GM19023 (cell line): ENCODE results near the gene CDK5R1.
"Not testable (repeated sequence)": the region's sequence is repeated elsewhere in the genome, so short reads cannot be mapped to it uniquely, and the experiment has no call there.

Experiments
- ATAC-seq: cut with Tn5 transposase; IDR thresholded peaks from one replicate; pipeline ENCODE4 v1.9.1; 2021; ENCODE audit warnings: mild to moderate bottlenecking, moderate library complexity; ENCODE audit not compliant: unreplicated experiment

CDK5R1 gene

DNA sequence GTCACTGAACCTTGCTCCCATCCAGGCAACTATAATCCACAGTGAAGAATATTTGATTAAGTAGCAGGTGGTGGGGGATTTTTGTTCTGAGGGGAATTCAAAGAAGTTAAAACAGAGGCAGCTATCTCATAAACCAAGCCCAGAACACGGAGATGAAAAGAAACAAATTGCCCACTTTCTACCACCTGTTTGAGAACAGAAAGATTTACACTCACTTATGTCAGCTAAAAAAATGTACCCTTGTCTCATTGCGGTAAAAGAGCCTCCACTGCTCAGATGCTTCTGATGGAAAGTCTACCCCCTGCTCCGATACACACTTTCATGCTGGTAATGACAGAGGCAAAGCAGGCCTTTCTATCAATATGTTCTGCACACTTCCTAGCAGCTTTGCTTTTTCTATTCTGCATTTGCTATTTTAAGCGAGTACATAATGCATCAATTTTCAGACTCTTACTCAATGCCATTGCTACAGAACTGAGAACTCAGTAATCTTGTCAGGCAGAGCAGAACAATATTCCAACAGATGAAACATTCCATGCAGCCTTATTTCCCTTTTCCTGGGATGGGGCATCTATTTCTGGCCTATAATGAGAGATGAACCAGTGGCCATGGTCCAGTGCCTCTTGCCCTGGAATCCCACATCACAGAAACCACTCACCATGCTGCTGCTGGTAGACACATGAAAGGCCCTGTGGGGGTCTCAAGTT, 29.0 kb downstream of the CDK5R1 start:
- peak; percentile 49 for ATAC-seq

DNA sequence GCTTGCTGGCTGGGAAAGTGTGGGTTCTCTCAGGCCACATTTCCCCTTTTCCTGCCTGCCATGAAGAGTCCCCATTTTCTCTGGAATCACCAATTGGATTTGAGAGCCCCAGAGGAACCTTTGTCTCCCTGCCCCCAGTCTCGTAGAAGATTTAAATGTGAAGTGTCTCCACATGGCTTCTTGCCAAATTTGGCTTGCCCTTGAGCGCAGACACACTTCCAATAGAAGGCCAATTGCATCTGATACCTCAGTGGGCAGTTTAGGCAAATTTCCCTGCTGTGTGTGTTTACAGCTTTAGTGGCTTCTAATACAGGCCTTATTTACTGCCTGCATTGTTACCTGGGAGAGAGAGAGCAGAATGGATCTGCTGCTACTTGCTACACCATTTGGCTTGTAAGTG, 29.7 kb downstream of the CDK5R1 start:
- ATAC-seq, result no peak

DNA sequence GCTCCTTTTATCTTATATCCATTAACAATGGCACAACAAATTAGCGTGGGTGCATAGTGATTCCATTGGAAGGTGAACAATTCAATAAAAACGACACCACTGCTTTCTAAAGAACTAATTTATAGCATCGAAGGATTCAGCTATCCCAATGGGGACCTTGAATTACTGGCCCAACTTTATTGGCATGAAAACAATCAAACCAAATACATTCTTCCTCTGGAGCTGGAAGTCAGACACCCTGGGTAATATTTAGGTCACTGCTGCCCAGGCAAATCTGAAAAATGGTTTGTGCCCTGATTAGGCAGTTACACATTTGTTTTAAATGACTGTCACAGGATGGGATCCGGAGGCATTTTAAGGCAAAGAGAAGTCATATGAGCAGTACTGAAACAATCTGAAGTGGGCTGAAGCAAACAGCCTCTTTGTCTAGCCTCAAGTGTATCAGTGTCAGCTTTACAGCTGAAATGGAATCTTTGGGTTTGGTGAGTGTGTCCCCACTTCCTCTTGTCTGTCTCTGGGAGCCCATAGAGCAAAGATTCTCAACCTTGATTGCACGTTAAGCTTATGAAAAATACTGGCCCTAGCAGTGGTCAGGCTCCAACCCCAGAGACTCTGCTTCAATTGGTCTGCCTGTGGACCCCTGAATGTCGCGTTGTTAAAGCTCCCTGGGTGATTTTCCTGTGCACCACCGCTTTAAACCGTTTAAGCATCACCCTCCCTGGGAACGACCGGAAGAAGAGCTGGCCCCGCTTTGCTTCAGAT, 30.3 kb downstream of the CDK5R1 start:
- ATAC-seq, result no peak

DNA sequence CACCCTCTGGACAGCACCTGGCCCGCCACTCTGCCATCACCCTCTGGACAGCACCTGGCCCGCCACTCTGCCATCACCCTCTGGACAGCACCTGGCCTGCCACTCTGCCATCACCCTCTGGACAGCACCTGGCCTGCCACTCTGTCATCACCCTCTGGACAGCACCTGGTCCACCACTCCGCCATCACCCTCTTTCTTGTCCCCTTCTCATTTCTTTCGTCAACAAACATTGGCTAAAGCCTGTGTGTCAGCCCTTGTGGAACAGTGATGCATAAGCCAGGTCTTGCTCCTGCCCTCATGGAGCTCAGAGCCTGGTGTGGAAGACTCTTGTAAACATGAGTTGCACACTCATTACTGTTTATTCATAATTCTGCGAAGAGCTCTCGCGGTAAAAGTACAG, 31.2 kb downstream of the CDK5R1 start:
- ATAC-seq, result no peak

DNA sequence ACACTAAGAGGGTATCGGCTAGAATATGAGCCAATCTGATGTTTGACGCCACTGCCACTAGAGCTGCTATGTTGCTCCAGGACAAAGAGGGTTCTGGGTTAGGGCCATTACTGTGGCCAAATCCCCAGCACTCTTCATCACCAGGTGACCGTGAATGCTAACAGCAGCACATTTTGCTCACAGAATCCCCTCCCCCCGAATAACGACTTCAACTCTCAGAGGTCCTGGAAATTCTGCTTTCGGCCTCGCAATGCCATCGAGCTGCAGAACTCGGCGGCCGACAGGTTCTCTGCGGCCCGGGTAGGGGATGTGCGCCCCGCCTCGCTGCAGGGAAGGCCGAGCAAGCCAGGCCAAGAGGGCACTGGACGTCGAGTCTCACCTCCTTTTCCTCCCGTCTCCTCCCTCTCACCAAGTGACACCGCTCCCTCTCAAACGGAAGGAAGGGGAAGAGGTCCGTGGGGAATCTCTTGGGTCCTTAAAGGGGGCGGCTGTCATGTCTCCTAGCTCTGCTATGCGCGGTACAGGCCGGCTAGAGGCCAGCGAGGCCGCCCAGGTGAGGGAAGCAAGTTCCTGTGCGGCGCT, 31.9 kb downstream of the CDK5R1 start:
- ATAC-seq, result no peak

DNA sequence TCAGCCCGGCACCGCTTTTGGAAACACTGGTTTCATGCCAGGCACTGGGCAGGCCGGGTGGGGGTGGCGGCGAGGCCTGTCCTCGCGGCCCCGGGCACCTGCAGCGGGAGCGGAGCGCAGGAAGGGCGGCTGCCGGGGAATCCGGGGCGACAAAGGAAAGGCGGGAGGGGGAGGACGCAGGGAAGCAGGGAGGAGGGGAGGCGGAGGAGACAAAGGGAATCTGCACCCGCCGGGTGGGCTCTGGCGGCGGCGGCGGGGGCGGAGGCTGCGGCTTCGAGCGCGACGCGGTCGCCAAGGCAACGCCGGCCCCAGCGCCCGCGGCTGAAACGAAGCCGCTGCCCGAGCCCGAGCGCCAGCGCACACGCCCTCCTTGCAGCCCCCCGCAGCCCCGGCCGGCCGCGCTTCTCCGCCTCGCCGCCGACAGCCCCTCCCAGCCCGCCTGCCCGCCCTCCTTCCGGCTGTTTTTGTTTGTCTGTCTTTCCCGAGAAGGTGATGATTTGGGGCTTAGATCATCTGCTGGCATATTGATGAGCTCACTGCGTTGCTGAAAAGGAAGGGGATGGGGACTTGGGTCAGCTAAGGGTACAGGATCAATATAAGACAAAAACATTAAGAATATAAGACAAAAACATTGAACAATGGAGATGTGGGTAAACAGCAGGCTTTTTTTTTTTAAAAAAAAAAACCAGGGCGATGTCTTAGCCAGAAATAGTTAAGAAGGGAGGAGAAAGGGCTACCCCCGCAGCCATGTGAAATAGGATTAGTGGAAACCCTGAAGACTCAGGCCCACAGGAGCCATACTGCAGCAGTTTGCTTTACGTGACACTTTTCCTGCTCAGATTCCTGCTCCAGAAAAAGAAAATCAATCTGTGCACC, 32.7 kb downstream of the CDK5R1 start:
- no peak for ATAC-seq

DNA sequence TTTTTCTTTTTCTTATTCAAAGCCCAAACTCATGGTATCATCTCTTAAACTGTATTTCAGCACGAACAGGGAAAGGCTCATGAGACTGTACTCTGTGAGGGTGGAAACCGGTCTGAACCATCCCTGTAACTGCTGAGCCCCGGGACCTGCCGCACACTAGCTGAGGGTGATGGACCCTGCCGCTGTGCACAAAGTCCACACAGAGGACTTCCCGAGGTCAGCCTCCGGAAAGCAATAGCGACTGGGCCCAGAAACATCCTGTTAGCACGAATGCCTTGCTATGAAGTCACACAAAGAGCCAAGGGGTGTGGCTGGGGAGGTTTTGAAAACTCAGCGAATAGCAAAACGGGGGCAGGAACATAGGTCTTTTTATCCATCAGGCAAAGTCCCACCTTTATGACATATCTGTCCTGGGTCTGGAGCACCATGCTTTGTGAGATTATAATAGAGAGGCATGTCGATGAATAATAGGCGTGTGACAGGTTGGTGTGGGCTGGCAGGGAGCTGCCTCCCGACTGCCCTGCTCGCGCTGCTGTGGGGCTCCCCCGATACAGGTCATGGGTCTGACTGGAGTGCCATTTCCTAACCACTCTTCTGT, 33.4 kb downstream of the CDK5R1 start:
- ATAC-seq, result no peak

DNA sequence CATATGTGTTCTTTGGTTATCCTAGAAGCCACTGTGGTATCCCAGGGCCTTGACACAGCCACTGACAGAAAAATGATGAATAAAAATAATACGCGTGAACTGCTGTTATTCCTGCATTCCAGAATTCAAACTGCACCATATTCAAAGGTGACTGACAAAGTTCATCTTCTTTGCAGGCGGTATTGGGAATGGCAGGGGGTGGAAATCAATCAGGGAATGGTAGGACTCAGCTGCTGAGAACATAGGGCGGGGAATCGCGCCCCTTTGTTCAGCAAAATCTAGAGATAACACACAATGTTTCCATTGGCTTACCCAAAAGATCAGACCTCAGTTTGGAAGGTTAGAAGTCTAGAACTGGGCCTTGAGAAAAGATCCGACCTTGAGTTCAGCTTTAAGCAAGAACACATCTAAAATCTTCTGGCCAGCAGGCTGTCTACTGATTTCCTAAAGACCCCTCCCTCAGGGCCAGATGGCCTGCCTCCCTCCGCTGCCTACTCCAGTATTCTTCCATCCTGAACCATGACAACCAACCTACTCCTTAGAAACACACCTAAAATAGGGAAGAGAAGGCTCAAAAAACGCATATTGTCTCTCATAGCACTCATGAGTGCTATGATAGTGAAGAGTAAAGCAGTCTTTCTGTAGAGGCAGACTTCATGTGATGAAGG, 34.1 kb downstream of the CDK5R1 start:
- no peak for ATAC-seq

DNA sequence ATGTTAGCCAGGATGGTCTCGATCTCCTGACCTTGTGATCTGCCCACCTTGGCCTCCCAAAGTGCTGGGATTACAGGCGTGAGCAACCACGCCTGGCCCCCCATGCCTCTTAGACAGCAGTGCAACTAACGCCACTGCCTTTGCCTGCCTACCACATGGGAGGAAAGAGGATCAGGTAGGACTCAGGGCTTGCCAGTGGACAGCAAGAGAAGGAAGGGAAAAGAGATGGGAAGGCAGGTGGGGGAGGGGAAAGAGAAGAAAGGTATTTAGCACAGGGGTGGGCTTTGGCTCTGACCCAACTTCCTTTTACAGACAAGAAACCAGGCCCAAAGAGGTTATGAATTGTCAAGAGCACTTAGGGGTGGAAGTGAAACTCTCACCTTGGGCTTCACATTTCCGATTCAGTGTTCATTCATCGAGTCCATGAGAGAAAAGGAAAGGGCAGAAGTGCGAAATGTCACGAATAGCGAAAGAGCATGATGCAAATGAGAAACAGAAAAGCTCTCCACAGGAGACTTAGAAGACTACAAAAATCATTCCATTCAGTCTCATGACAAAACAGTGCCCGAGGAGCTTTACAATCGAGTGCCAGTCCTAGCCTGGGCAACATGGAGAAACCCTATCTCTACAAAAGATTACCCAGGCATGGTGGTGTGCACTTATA, 36.4 kb downstream of the CDK5R1 start:
- peak; percentile 62 for ATAC-seq

DNA sequence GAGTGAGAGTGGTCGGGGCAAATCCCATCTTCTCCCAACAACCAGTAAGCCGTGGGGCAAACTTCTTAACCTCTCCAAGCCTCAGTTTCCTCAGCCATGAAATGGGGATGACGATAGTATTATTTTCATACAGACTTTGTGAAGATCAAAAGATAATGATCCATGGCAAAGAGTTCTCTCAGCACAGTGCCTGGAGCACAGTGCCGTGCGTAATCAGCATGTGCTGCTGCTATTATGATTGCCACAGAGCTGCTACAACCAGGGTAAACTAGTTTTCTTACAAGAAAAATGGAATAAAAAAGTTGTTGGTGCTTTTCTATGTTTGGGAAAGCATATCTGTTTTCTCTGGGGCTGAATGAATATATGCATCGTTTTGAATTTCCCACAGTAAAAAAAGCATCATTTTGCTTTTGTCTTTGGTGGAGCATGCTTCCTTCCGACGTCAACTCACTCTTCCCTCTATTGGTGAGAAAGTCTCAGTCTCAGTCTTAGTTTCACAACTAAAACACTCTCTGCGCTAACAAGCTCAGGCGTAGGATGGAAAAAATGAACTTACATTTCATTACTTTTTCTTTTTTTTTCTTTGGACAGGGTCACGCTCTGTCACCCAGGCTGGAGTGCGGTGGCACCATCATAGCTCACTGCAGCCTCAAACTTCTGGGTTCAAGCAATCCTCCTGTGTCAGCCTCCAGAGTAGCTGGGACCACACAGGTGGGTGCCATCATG, 37.2 kb downstream of the CDK5R1 start:
- ATAC-seq, result peak; percentile 44

DNA sequence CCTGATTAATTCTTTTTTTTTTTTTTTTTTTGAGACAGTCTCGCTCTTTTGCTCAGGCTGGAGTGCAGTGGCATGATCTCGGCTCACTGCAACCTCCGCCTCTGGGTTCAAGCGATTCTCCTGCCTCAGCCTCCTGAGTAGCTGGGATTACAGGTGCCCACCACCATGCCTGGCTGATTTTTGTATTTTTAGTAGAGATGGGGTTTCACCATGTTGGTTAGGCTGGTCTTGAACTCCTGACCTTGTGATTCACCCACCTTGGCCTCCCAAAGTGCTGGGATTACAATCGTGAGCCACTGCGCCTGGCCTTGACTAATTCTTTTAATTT, 37.7 kb downstream of the CDK5R1 start:
- ATAC-seq, result not testable (repeated sequence)

DNA sequence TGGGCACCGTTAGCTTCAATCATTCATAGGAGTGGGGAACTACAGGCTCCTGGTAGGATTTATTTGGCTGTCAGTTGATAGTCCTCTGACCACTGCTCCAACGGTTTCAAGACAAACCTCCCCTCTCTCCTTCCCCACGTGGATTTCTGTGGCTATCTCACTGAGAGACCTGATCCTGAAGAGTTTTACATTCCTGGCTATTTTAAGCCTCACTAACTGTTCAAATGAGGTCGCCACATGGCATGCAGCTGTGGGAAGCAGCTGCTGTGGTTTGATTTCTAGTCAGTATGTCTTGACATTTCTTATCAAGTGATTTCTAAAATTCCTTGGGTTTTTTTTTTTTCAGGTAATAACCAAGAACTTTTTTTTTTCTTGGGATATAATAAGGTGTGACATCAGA, 38.3 kb downstream of the CDK5R1 start:
- no peak for ATAC-seq

DNA sequence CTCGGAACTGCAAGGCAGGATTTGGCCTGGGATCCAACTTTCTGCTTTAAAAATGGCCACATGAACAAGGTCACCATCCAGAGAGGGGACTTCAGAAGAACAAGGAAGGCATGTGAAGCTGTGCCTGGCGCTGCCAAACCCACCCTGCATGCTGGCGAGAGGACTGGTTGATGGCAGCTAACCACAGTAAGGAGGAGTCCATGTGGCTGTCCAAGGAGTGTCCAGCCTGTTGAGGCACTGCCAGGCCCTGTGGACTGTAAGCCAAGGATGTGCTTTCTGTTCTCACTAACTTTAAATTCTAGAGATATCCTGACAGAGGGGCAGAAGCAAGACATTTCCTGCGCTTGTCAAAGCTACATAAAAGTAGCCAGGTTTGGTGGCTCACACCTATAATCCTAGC, 40.4 kb downstream of the CDK5R1 start:
- ATAC-seq, result no peak

DNA sequence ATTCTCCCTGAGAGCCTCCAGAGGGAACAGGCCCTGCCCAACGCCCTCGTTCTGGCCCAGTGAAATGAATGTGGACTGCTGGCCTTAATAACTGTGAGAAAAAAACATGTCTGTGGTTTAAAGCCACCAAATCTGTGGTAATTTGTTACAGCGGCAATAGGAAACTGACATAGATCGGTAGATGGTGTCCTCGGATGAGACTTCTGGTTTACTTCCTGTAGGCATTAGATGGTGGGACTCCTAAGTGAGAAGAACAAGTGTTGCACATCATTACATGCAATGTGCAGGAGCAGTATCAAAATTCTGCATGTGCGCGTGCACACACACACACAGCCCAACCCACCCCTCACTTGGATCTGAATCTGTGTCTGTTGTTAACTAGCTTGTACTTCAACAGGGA, 42.0 kb downstream of the CDK5R1 start:
- no peak for ATAC-seq

DNA sequence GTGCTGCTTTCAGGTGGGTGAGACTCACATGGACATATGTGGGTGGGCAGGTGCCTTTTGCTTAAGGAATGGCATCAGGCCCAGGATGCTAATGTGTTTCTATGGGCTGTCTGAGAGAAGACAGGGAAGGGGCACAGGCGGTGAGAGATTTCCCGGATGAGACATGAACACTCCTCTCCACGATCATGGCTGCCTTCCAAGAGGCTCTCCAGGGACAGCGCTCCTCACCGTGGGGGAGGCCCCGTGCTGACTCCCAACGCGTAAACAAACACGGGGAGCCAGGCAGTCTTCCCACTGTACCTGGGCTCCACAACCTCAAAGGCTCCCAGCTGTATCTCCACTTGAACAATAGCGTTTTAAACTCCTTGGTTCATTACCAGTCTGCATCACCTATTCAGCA, 42.8 kb downstream of the CDK5R1 start:
- ATAC-seq, result no peak

DNA sequence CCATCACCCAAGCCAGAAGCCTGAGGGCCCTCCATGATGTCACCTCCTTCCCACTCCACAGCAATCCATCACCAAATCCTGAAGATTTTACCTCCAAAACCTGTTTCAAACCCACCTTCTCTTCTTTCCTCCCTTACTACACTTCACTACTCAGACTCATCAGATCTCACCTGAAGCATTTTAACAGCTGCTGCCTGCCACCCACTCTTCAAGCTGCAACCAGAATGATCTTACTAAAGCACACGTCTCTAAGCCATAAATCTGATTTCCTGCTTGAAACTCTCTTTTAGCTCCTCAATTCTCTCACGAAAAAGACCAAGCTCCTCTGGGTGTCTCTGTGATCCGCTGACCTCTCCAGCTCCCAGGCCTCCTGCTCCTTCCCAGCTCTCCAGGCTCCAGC, 46.5 kb downstream of the CDK5R1 start:
- ATAC-seq, result no peak

DNA sequence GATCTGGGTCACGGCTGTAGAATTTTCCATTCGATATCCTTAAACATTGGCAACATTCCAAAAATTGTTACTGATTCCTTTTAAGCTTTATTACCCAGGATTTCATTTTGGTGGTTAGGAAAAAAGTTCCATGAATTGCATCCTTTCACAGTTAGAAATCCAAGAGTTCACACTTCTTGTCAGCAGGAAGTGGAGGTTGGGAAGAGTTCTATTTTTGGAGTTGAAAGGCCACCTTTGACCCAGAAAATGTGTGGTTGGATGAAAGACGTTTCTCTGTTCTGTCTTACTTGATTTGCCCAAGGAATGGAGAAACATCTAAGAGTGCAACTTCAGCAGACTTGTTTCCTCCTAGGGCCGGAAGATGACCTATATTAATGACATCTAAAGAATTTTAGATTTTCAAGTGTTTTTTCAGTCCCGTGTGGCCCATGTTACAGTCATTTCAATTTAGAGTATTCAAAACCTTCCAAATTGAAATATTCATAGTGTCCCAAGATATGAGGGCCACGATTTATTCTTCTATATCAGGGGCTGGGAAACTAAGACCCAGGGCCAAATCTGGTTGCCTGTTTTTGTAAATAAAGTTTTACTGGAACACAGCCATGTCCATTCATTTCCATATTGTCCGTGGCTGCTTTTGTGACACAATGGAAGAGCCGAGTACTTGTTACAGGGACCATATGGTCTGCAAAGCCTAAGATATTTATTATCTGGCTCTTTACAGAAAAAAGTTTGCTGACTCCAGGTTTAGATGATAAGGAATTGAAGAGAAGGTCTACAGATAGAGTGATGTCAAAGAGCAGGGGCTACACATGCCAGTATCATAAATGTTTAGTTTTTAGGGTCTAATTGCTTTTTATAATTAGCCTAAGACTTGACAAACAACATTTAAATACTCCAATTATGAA, 50.2 kb downstream of the CDK5R1 start:
- no peak for ATAC-seq
